HG02798 (cell line): ENCODE data around the gene TBC1D22A.
"Not testable (repeated sequence)": the region's sequence is repeated elsewhere in the genome, so short reads cannot be mapped to it uniquely, and the experiment has no call there.

Source experiments
- ATAC-seq: cut with Tn5 transposase; IDR thresholded peaks from one replicate; pipeline ENCODE4 v1.9.1; 2021; ENCODE audit warnings: mild to moderate bottlenecking; ENCODE audit not compliant: unreplicated experiment, poor library complexity

Gene TBC1D22A

DNA sequence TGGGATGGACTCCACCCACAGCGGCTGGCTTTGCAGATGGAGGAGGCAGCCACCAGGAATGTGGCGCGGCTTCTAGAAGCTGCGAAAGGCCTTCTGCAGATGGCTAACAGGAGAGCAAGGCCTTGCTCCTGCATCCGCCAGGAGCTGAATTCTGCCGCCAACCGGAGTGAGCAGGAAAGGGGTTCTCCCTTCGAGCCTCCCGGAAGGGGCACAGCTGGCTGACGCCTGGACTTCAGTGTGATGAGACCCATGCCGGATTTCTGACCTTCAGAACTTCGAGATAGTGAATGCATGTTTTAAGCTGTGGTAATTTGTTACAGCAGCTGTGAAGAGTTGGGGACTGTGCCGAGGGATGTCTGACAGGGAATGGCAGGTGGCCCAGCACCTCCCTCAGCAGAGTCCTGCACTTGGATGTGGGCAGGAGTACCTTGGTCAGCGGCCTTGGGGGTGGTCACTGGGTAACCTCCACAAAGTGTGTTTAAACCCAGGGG is 7.7 kb downstream of the TBC1D22A start:
- no peak for ATAC-seq

DNA sequence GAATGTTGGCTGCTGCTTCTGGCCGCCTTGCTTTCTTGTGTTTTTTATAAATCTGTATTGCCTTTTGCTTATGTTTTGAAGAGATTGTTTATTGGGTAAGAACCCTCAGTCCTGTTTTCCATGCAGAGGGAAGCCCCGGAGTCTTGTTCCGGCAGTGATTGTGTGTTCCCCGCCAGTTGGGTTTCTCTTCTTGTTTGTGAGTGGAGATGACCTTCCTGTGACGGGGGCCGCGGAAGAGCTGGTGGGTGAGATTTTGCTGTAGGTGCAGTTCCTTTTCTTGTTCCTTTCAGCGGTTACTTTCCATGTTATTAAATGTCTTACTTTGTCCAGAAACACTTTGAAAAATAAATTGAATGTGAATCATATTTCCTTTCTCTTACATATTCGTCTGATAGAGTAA is 8.3 kb downstream of the TBC1D22A start:
- no peak for ATAC-seq

DNA sequence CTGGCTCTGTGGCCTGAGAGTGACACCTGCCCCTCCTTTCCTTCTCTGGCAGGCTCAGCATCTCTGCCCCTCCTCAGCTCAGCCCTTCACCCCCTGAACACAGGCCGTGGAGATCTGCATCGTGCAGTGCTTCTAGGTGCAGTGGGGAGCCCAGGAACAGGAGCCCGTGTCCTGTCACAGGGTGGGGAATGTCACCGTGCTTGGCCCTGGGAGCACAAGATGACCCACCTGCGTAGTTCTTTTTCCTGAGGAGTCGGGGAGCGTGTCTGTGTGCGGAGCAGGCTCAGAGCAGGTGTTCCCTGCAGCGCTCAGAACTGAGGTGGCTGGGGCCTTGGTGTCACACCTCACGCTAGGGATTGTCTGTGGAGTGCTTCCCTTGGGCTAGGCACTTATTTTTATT is 10.6 kb downstream of the TBC1D22A start:
- no peak for ATAC-seq

DNA sequence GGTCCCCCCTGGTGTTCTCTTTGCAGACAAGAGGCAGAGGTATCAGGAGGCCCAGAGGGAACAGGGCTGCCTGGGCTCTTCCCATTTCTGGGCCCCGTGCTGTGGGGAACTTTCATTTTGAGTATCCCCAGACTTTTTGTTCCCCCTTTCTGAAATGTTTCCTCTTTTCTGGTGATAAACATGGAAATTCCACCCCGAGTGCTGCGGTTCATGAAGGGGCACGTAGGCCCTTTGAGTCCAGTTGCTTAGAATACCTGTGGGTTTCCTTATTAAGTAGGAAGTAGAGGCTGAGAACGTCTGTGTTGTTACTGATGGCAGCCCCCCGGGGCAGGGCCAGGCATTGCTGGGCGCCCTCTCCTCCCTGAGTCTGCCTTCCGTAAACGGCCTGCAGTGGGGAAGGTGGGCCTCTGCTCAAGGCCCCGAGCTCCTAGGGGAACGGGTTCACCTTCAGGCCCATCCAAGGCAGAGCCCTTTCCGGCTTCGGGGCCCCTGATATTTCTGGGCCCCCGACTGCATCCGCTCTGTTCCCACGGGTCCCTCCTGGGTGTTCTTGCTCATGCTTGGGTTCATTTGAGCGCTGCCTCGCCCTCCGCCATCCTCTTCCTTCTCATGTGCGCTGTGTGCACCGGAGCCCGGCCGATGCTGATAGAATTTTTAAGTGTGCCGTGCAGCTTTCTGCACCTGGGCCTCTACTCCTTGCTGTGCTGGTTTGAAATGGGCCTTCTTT is 12.0 kb downstream of the TBC1D22A start:
- peak; percentile 19 for ATAC-seq

DNA sequence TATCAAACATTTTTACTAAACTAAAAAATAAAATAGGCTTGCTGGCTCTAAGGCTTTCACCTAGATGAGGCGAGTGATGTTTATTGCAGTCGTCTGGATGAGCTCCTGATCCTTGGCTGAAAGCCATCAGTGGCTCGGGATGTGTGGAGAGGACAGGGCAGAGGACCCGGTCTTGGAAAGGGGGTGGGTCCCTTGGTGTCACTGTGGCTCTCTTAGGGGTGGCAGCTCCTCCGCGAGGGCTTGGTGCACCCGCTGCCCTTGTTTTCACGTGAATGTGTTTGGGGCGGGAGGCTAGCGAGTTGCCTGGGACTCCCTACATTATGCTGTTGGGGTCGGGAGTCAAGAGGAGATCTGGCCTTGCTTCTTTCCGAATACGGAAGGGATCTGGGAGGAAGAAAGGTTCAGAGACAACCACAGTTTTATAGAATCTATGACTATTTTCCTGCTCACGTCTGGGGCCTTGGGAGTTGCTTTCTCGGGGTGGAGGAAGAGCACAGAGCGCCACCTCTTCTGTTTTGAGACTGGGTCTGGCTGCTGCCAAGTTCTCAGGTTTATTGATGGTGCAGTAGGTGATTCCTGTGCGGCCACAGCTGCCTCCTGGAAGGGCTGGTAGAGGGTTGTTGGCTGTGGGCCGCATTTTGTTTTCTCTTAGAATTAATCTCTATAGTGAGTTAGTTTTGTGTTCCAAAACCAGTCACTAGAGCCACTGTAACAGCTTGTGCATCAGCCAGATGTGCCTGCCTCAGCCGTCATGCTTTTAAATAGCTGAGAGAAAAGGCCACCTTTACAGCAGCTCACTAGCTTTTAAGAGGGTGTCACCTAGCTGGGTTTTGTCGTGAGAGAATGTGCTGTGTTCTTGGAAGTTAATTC is 12.8 kb downstream of the TBC1D22A start:
- ATAC-seq: no peak

DNA sequence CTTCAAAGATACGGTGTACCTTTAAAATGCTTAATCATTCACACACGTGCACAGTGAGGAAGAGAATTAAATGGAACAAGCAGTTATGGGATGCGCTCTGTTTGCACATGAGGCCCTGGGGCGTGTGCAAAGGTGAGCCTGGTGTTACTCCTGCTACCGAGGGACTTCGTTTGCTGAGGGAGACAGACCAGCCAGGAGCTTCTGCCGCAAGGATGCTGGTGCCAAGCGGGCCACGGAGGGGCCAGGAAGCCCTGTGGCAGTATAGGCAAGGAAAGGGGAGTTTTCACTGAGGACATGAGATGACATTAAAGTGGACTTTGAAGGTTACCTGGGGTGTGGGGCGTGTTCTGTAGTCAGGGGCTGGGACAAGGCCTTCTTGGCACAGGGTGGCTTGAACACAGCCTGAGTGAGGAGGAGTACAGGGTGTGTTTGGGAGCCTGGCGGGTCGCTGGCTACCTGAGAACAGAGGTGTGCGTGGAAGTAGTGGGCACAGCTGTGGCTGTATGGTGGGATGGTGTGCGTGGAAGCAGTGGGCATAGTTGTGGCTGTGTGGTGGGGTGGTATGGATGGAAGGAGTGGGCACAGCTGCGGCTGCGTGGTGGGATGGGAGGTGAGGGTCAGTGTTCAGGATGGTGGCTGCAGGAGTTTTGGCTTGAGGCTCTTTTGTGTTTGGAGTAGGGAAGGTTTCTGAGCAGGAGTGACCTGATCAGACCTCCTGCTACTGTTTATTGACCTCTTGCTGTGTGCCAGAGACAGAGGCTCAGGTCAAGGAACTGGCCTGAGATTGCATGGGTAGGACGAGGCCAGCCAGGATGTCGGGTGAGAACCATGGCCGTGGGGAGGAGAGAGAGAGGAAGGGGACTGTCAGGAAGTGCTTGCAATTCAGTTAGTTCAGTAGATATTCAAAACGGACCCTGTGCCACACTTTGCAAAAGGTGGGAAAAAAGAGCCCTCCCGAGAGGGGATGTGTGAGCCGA is 13.7 kb downstream of the TBC1D22A start:
- no peak for ATAC-seq

DNA sequence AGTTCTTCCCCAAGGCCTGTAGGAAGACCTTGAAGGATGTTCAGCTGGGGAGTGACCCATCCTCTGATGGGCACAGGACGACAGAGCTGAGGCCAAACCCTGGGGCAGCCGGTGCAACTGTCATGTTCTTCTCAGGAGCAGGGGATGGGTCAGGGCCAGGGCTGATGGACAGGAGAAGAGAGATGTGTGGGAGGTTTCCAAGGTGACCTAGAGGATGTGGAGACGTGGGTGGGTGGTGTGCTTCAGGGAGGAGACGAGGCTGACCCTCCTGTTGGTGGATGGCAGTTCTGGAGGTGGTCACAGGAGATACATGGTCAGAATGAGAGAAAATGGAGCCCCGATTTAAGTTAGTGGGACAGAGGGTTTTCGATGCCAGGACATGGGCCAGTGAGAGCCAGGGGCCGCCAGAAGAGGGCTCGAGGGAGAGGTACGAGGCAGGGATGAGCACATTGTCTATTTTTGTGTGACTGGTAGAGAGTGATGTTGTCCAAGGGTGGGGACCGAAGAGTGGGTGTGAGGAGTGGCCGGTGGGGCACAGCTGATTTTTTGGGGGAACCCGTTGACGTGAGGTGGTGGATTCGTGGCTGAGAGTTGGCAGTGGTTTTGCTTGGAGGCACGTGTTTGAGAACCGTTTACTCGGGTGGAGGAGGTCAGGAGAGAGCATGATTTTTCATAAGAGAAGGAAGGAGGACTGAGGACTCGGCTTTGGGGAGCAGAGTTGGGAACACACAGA is 14.6 kb downstream of the TBC1D22A start:
- no peak for ATAC-seq

DNA sequence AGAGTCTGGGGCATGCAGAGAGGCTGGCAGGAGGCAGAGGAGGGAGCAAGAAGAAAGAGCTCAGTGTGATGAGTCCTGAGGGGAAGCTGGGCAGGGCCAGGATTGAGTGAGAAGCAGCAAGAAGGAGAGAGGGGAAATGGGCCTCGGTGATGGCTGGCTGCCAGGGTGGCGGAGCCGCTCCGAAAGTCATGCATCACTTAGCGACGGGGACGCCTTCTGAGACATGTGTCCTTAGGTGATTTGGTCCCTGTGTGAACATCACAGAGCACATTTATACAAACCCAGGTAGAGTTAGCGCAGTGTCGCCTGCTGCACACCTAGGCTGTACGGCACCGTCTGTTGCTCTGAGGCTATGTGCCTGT is 15.1 kb downstream of the TBC1D22A start:
- no peak for ATAC-seq

DNA sequence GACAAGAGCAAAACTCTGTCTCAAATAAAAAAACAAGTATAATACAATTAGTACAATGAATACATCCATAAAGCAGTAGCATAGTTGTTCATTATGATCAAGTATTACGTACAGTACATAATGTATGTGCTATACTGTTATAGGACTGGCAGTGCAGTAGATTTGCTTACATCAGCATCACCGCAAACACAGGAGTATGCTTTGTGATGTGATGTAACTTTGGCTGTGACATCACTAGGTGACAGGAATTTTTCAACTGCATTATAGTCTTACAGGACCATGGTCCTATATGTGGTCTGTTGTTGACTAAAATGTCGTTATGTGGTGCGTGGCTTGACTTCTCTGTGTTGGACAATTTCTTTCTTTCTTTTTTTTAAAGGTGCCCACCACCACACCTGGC is 16.6 kb downstream of the TBC1D22A start:
- no peak for ATAC-seq

DNA sequence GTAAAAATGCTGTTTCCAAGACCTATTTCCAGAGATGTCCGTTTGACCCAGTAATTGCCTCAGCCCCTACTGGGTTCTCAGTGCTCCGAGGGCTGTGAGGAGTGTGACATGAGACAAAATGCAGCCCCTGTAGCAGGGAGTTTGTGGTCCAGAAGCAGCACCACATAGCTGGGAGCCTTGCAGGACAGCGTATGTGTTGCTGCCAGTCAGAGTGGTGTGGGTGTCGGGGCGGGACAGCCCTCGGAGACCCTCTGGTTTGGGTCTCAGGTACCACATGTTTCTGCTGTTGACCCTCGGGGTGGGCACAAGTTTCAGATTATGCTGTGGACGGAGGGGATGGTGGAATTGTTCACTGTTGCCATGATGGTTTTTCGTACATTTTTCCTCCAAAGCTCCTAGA is 17.2 kb downstream of the TBC1D22A start:
- no peak for ATAC-seq

DNA sequence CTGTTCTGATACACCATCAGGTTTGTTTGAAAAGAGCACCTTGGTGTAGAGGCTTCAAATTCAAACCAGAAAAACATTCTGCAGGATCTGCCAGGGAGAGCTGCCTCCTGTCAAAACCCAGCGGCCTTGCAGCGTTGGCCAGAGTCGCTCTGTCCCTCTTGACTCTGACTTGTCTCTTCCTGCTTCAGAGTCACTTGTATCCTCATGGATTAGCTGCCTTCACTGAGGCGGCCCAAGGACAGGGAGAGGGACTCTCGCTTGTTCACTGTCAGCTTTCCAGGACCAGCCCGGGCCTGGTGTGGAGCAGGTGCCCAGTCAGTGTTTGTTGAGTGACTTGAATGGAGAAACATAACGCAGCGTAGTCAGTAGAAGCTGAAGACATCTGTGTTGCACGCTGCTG is 18.0 kb downstream of the TBC1D22A start:
- no peak for ATAC-seq

DNA sequence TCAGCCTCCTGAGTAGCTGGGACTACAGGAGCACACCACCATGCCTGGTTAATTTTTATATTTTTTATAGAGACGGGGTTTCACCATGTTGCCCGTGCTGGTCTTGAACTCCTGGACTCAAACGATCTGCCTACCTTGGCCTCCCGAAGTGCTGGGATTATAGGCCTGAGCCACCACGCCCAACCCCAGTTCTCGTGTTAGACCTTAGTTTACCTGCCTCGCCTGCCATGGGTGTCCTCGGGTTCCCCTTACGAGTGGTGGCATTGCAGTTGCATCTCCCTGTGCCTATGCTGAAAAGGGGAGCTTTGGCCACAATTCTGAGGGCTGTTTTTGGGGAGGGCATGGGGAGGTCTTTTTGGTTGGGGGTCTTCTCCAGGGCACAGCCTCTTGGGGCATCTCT is 18.8 kb downstream of the TBC1D22A start:
- ATAC-seq: no peak

DNA sequence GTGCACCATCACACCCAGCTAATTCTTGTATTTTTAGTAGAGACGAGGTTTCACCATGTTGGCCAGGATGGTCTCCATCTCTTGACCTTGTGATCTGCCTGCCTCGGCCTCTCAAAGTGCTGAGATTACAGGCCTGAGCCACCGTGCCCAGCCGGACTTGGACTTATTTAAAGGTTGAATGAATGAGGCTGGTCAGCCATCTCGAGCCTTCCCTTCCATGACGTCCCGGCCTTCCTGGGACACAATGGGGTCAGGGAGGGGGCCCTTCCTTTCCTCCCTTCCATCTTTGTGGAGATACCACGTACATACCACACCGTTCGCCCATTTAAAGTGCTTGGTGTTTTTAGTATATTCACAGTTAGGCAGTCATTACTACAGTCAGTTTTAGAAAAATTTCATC is 19.8 kb downstream of the TBC1D22A start:
- not testable (repeated sequence) for ATAC-seq

DNA sequence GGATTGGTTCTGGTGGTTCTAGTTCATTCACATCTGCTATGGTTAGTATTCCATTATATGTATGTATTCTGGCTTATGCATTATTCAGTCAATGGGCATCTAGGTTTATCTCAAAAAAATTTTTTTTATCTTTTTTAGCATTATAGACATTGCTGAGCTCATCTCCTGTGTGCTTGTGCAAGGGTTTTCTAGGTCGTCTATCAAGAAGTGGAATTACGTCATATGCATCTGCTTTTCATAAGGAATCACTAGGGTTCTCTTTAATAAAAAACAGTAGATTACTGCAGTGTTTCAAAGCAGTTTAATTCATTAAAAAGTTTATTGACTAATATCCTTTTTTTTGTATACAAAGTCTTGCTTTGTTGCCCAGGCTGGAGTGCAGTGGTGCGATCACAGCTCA is 21.3 kb downstream of the TBC1D22A start:
- no peak for ATAC-seq

DNA sequence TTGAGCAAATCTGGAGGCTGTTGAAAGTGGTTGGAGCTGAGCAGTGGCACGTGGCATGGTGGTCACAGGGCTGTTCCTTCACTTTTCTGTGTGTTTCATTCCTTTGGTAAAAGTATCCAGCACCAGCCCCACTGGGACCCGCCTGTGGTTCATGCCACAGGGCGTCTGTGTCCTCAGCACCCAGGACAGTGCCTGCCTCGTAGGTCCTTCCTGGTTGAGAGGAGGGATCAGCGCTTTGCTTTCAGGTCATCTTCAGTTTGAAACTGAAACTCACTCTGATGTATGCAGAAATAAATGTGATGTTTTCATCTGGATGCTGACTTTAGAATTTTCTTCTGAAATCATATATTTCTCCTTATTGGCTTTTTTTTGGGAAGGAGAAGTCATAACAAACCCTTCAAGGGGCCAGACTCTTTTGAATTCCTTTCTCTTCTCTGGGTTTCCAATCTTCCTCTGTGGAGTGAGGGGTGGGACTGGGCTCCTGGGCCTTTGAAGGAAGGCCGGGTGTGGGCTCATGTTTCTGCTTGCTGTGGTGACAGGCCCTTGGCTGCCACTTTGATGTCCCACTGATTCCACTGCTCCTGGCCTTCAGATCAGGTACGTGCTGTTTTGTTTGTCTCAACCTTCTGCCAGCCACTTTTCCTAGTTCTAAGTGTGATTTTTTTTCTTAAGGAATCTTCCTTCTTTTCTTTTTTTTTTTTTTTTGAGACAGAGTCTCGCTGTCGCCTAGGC is 26.2 kb downstream of the TBC1D22A start:
- ATAC-seq: peak; percentile 51

DNA sequence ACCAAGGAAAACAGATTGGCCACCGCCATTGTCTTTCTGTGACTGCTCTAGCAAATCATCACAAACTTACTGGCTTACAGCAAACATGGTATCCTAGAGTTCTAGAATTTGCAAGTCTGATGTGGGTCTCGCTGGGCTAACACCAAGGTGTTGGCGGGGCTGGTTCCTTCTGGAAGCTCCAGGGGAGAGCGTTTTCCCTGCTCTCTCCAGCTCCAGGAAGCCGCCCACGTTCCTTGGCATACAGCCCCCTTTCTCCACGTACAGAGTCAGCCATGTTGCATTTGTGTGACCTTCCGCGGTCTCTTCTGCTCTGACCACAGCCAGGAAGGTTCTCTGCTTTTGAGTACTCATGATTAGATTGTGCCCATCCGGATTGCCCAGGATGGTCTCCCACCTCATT is 27.5 kb downstream of the TBC1D22A start:
- ATAC-seq: no peak

DNA sequence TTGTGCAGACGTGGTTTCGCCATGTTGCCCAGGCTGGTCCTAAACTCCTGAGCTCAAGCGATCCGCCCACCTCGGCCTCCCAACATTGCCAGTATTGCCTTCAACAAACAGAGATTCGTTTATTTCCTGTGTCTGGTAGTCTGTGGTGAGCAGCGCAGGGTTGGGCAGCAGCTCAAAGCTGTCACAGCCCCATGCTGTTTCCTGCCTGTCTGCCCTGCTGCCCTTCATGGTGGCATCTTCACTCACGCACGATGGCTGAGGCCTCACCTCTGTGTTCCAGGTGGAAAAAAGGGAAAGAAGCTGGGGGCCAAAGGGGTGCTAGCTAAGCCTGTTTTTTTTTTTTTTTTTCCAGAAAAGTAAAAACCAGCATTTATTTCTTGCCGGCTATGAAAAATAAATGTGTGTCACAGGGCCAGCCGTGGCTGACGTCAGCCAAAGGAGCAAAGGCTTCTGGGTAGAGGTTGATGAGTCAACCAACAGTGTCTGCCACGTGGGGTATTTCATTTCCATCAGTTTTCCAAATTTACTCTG is 28.8 kb downstream of the TBC1D22A start:
- no peak for ATAC-seq

DNA sequence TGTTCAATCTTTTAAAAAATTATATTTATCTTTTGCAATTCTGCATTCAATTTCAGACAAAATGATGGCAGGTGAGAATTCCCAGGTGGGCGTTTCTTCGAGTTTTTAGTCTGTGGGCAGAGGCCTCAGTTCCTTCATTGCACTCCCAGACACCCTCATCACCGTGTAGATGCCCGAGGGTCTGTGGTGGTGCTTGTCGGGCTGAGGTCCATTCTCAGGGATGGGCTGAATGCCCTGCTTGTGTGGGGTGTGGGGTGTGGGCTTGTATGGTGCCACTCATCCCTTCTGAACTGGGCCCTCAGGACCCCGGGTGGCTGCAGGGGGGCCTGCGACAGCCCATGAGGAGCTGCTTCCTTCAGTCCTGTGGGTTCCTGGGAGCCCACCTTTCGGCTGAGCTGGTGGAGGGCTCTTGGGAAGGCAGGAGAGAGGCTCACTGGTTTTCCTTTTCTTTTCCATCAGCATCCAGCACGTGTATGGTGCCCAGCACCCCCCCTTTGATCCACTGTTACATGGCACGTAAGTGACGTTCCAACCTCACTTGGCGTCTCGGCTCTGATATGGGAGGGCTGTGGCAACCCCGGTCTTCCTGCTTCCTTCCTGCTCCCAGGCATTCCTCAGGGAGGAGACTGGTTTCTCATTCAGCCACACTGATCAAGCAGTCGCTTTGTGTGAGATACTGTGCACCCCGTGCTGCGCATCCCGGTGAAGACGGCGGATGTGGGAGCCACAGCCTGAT is 29.8 kb downstream of the TBC1D22A start:
- ATAC-seq: no peak
